NT2/D1 (cell line): ENCODE results near the gene EPN3.
A peak's percentile ranks its signal among the peaks of the same experiment; 100 is the strongest.

ENCODE experiments used
- DNase-seq: peaks from one replicate; pipeline ENCODE4 v3.0.0-alpha.2; 2011; ENCODE audit warnings: low read depth, low spot score
- H3K27me3 ChIP-seq: 2 replicates; pipeline ENCODE4 v1.6.0; 2011; ENCODE audit warnings: mild to moderate bottlenecking; ENCODE audit not compliant: insufficient read length, insufficient read depth
- H3K36me3 ChIP-seq: 2 replicates; pipeline ENCODE4 v1.6.1; 2011; ENCODE audit warnings: mild to moderate bottlenecking, low read length, mixed read lengths; ENCODE audit not compliant: insufficient read depth, insufficient read length
- H3K4me1 ChIP-seq: 2 replicates; pipeline ENCODE4 v1.5.1; 2011; ENCODE audit not compliant: insufficient read depth, insufficient read length
- H3K4me3 ChIP-seq: 2 replicates; pipeline ENCODE4 v1.5.1; 2011; ENCODE audit warnings: low read depth; ENCODE audit not compliant: insufficient read length
- H3K9ac ChIP-seq: 2 replicates; pipeline ENCODE4 v1.6.0; 2011; ENCODE audit warnings: low read depth; ENCODE audit not compliant: insufficient read length
- H3K9me3 ChIP-seq: 2 replicates; pipeline ENCODE4 v1.5.1; 2011; ENCODE audit warnings: mild to moderate bottlenecking, low read length; ENCODE audit not compliant: insufficient read depth
- SUZ12 ChIP-seq: IDR thresholded peaks from 2 replicates; pipeline ENCODE4 v1.6.1; 2011; ENCODE audit not compliant: insufficient read length, insufficient read depth; ENCODE audit errors: extremely low read depth
- YY1 ChIP-seq: IDR thresholded peaks from 2 replicates; pipeline ENCODE4 v1.6.1; 2011; ENCODE audit not compliant: insufficient read length, insufficient read depth
- ZNF274 ChIP-seq: IDR thresholded peaks from 2 replicates; pipeline ENCODE4 v1.6.1; 2011; ENCODE audit warnings: mild to moderate bottlenecking, low read depth, low read length

Gene EPN3

GRCh38 chr17:50514388-50514787 is 18.1 kb upstream of the EPN3 start:
- H3K36me3 ChIP-seq, result no peaks in the 10 kb centered on the region
- peaks cover 12% of the 10 kb centered on the region for H3K4me1 ChIP-seq
- H3K9ac ChIP-seq, result no peak overlapping the region
- no peak for TF ChIP-seq ZNF274
- TF ChIP-seq YY1, result no peak
- no peak for TF ChIP-seq SUZ12
- H3K27me3 ChIP-seq, result no peaks in the 10 kb centered on the region
- no peaks in the 10 kb centered on the region for H3K9me3 ChIP-seq
- no peak overlapping the region for H3K4me3 ChIP-seq
- no peak for DNase-seq

GRCh38 chr17:50514936-50515702 is 17.4 kb upstream of the EPN3 start:
- peaks cover 12% of the 10 kb centered on the region for H3K4me1 ChIP-seq
- TF ChIP-seq SUZ12 (no peak), ZNF274 (no peak), YY1 (no peak)

GRCh38 chr17:50517011-50517410 is 15.5 kb upstream of the EPN3 start:
- TF ChIP-seq SUZ12 (no peak), ZNF274 (no peak), YY1 (no peak)
- Histone ChIP-seq H3K9me3 (no peaks in the 10 kb centered on the region), H3K9ac (no peak overlapping the region), H3K36me3 (no peaks in the 10 kb centered on the region), H3K4me3 (no peak overlapping the region), H3K27me3 (no peaks in the 10 kb centered on the region), H3K4me1 (peaks cover 8% of the 10 kb centered on the region)
- DNase-seq, result no peak

More at GRCh38 chr17:50514936-50515702, 17.4 kb upstream of the EPN3 start:
- no peak overlapping the region for H3K9ac ChIP-seq
- H3K4me3 ChIP-seq, result no peak overlapping the region
- no peaks in the 10 kb centered on the region for H3K9me3 ChIP-seq
- H3K27me3 ChIP-seq, result no peaks in the 10 kb centered on the region
- DNase-seq, result peak; percentile 28
- no peaks in the 10 kb centered on the region for H3K36me3 ChIP-seq

- DNase-seq, result no peak
- H3K9me3 ChIP-seq, result no peaks in the 10 kb centered on the region
- no peaks in the 10 kb centered on the region for H3K36me3 ChIP-seq
- no peak overlapping the region for H3K4me3 ChIP-seq
- TF ChIP-seq YY1 (no peak), SUZ12 (no peak), ZNF274 (no peak)
- H3K9ac ChIP-seq, result no peak overlapping the region
- H3K4me1 ChIP-seq, result peaks cover 8% of the 10 kb centered on the region
- no peaks in the 10 kb centered on the region for H3K27me3 ChIP-seq
Measured at GRCh38 chr17:50517504-50518383, 14.8 kb upstream of the EPN3 start.

GRCh38 chr17:50518384-50519023 is 14.0 kb upstream of the EPN3 start:
- Histone ChIP-seq H3K9me3 (no peaks in the 10 kb centered on the region), H3K4me3 (no peak overlapping the region), H3K9ac (no peak overlapping the region), H3K27me3 (no peaks in the 10 kb centered on the region), H3K36me3 (no peaks in the 10 kb centered on the region), H3K4me1 (peaks cover 8% of the 10 kb centered on the region)
- no peak for DNase-seq
- TF ChIP-seq YY1 (no peak), ZNF274 (no peak), SUZ12 (no peak)

- Histone ChIP-seq H3K27me3 (no peaks in the 10 kb centered on the region), H3K9ac (no peak overlapping the region), H3K36me3 (no peaks in the 10 kb centered on the region), H3K4me3 (no peak overlapping the region), H3K4me1 (peaks cover 8% of the 10 kb centered on the region), H3K9me3 (no peaks in the 10 kb centered on the region)
- DNase-seq, result no peak
- no peak for TF ChIP-seq SUZ12
- no peak for TF ChIP-seq ZNF274
- no peak for TF ChIP-seq YY1
Measured at GRCh38 chr17:50519141-50519834, 13.2 kb upstream of the EPN3 start.
